Bronchial epithelial cell (primary cell): Measurements from ENCODE around the gene HIPK1. TPM values are rescaled to one million over a fixed set of nuclear protein-coding genes. Genes with fewer than 3 reads are reported as not detected.

Experiments
- DNase-seq: peaks from one replicate; pipeline ENCODE4 v3.0.0-alpha.2; 2010; ENCODE audit warnings: low read depth
- FAIRE-seq: peaks from 2 replicates; lab custom pipeline; 2011; peaks lifted over from hg19 to GRCh38; lab: Jason Lieb, UNC
- H3K27me3 ChIP-seq: 2 replicates; pipeline ENCODE4 v1.5.1; 2011; ENCODE audit warnings: low read length; ENCODE audit not compliant: control insufficient read depth, insufficient read depth
- H3K36me3 ChIP-seq: 2 replicates; pipeline ENCODE4 v1.5.1; 2011; ENCODE audit warnings: low read length; ENCODE audit not compliant: control insufficient read depth, insufficient read depth
- H3K4me3 ChIP-seq: 2 replicates; pipeline ENCODE4 v1.5.1; 2011; ENCODE audit warnings: mild to moderate bottlenecking, low read depth, low read length, control low read depth
- CTCF ChIP-seq: IDR thresholded peaks from 2 replicates; pipeline ENCODE4 v1.5.1; 2011; ENCODE audit warnings: mild to moderate bottlenecking, moderate library complexity, low read length, control low read depth, inconsistent platforms; ENCODE audit not compliant: insufficient read depth, severe bottlenecking
- total RNA-seq: library from RNA; depleted of rRNA; stranded (reverse); fragments of >200 nt; gene quantifications from 2 replicates; pipeline ENCODE4 v1.2.1, GENCODE V29; 2014

HIPK1 gene
- total RNA-seq, 1 donor from 2014 or later = 18.7 TPM

GRCh38 chr1:113991467-113991997 is 62.4 kb downstream of the HIPK1 start:
- Histone ChIP-seq H3K27me3 (no peaks in the 10 kb centered on the region), H3K4me3 (no peak overlapping the region), H3K36me3 (no peaks in the 10 kb centered on the region)
- FAIRE-seq (no peak), DNase-seq (no peak)
- no peak for TF ChIP-seq CTCF

GRCh38 chr1:113993072-113993471 is 63.9 kb downstream of the HIPK1 start:
- DNase-seq = no peak
- TF ChIP-seq CTCF = no peak
- no peak overlapping the region for H3K4me3 ChIP-seq
- H3K27me3 ChIP-seq = no peaks in the 10 kb centered on the region
- H3K36me3 ChIP-seq = no peaks in the 10 kb centered on the region
- no peak for FAIRE-seq

- FAIRE-seq (no peak), DNase-seq (no peak)
- Histone ChIP-seq H3K4me3 (no peak overlapping the region), H3K36me3 (no peaks in the 10 kb centered on the region), H3K27me3 (no peaks in the 10 kb centered on the region)
- TF ChIP-seq CTCF = no peak
Observed at GRCh38 chr1:113993766-113994165, 64.6 kb downstream of the HIPK1 start.

GRCh38 chr1:113995382-113995781 is 66.3 kb downstream of the HIPK1 start:
- Histone ChIP-seq H3K27me3 (no peaks in the 10 kb centered on the region), H3K4me3 (no peak overlapping the region), H3K36me3 (no peaks in the 10 kb centered on the region)
- DNase-seq (no peak), FAIRE-seq (no peak)
- TF ChIP-seq CTCF = no peak

GRCh38 chr1:113998361-113998760 is 69.2 kb downstream of the HIPK1 start:
- FAIRE-seq (no peak), DNase-seq (no peak)
- no peak for TF ChIP-seq CTCF
- Histone ChIP-seq H3K4me3 (no peak overlapping the region), H3K36me3 (no peaks in the 10 kb centered on the region), H3K27me3 (no peaks in the 10 kb centered on the region)

GRCh38 chr1:113999233-113999632 is 70.1 kb downstream of the HIPK1 start:
- DNase-seq = no peak
- FAIRE-seq = no peak
- H3K36me3 ChIP-seq = no peaks in the 10 kb centered on the region
- H3K4me3 ChIP-seq = no peak overlapping the region
- H3K27me3 ChIP-seq = no peaks in the 10 kb centered on the region
- TF ChIP-seq CTCF = no peak
